Breast epithelium (tissue), 4 donors: ENCODE measurements around the gene TOE1. TPM values are rescaled to one million over a fixed set of nuclear protein-coding genes. Genes with fewer than 3 reads are reported as not detected.
A peak's percentile ranks its signal among the peaks of the same experiment; 100 is the strongest.

ENCODE experiments used
- DNase-seq, 2 donors: peaks; one replicate each; pipeline ENCODE4 v3.0.0-alpha.2; 2019; ENCODE audit warnings: low spot score in 2 of 2
- H3K27ac ChIP-seq, 2 donors: fragments of 200-600 bp; sonication (generic) in 1 of 2; one replicate each; pipeline ENCODE4 v1.5.1; 2016 to 2019; ENCODE audit warnings: mild to moderate bottlenecking in 1 of 2
- H3K27me3 ChIP-seq, 2 donors: fragments of 200-600 bp; sonication (generic) in 1 of 2; one replicate each; pipeline versions ENCODE4 v1.5.1 to v1.6.0; 2017 to 2019; ENCODE audit warnings: control low read depth in 1 of 2, mild to moderate bottlenecking in 1 of 2
- H3K36me3 ChIP-seq: fragments of 200-600 bp; one replicate; pipeline ENCODE4 v1.5.1; 2019
- H3K4me1 ChIP-seq, 2 donors: fragments of 200-600 bp; sonication (generic); one replicate each; pipeline ENCODE4 v1.5.1; 2016 to 2019; ENCODE audit warnings: control low read depth in 1 of 2
- H3K4me3 ChIP-seq, 3 donors: fragments of 200-600 bp; sonication (generic); 1 replicate in 2 of 3; 2 replicates in 1 of 3; pipeline ENCODE4 v1.5.1; 2016 to 2019; ENCODE audit warnings: mild to moderate bottlenecking in 3 of 3, moderate library complexity in 2 of 3
- H3K9me3 ChIP-seq, 2 donors: fragments of 200-600 bp; sonication (generic) in 1 of 2; one replicate each; pipeline ENCODE4 v1.5.1; 2016 to 2019; ENCODE audit warnings: control low read depth in 1 of 2
- CTCF ChIP-seq, 3 donors: fragments of 450-650 bp; IDR thresholded peaks; one replicate each; pipeline ENCODE4 v1.5.1; 2016 to 2017; ENCODE audit warnings: antibody characterized with exemption in 3 of 3, mild to moderate bottlenecking in 3 of 3, moderate library complexity in 3 of 3
- POLR2A ChIP-seq: fragments of 450-650 bp; IDR thresholded peaks from one replicate; pipeline ENCODE4 v1.6.1; 2016; ENCODE audit warnings: antibody characterized with exemption, mild to moderate bottlenecking, moderate library complexity
- POLR2AphosphoS5 ChIP-seq, 3 donors: sonication (generic); formaldehyde crosslinking; IDR thresholded peaks; one replicate each; pipeline ENCODE4 v1.6.1; 2017; ENCODE audit warnings: antibody characterized with exemption in 3 of 3
- intact Hi-C: fragments of 100-400 bp; cut with DNase I; formaldehyde crosslinking; loops from one replicate; pipeline ENCODE4 v1.15.1; 2023; ENCODE audit warnings: low total_unique reads
- total RNA-seq, 3 donors: library from RNA; depleted of rRNA; stranded (reverse); fragments of >200 nt; gene quantifications; one replicate each; pipeline ENCODE4 v1.1.0, GENCODE V29; 2016

TOE1 gene
- total RNA-seq, 3 donors from 2014 or later = 8.6 to 21.2 (median 11.1) TPM

GRCh38 chr1:45348020-45348419 lies 8.1 kb downstream of the TOE1 start:
- Histone ChIP-seq H3K27ac (peak overlapping the region; percentile 80 to 81), H3K27me3 (no peaks in the 10 kb centered on the region), H3K4me3 (no peak overlapping the region), H3K9me3 (no peaks in the 10 kb centered on the region), H3K36me3 (no peaks in the 10 kb centered on the region), H3K4me1 (no peaks in the 10 kb centered on the region)
- TF ChIP-seq POLR2A = no peak
- no peak for TF ChIP-seq CTCF (IDR thresholded peaks at IDR 0.05)
- TF ChIP-seq POLR2AphosphoS5 (IDR thresholded peaks at IDR 0.05) = no peak
- DNase-seq = no peak
- intact Hi-C loops = no loop called here

- no peak for TF ChIP-seq POLR2A
- TF ChIP-seq POLR2AphosphoS5 (IDR thresholded peaks at IDR 0.05) = no peak
- Histone ChIP-seq H3K27ac (peak overlapping the region; percentile 80 to 81), H3K36me3 (no peaks in the 10 kb centered on the region), H3K4me1 (no peaks in the 10 kb centered on the region), H3K27me3 (no peaks in the 10 kb centered on the region), H3K4me3 (no peak overlapping the region), H3K9me3 (no peaks in the 10 kb centered on the region)
- DNase-seq = no peak
- intact Hi-C loops = no loop called here
Observed at GRCh38 chr1:45348609-45348965, 8.6 kb downstream of the TOE1 start.

GRCh38 chr1:45348966-45349677 lies 9.2 kb downstream of the TOE1 start:
- no peak for TF ChIP-seq CTCF (IDR thresholded peaks at IDR 0.05)
- no peak for TF ChIP-seq POLR2A
- TF ChIP-seq POLR2AphosphoS5 (IDR thresholded peaks at IDR 0.05) = no peak
- DNase-seq = peak in 1 of 2 donors; percentile 56
- intact Hi-C loops = no loop called here
- Histone ChIP-seq H3K27ac (peak overlapping the region; percentile 80 to 81), H3K4me3 (no peak overlapping the region), H3K27me3 (no peaks in the 10 kb centered on the region), H3K36me3 (no peaks in the 10 kb centered on the region), H3K9me3 (no peaks in the 10 kb centered on the region), H3K4me1 (no peaks in the 10 kb centered on the region)

GRCh38 chr1:45351508-45351907 lies 11.5 kb downstream of the TOE1 start:
- Histone ChIP-seq H3K27ac (no peak overlapping the region), H3K27me3 (no peaks in the 10 kb centered on the region), H3K4me3 (no peak overlapping the region), H3K4me1 (no peaks in the 10 kb centered on the region), H3K36me3 (no peaks in the 10 kb centered on the region), H3K9me3 (no peaks in the 10 kb centered on the region)
- intact Hi-C loops = loop anchor here (10.0 kb wide), 1 partner anchor 143 kb away; the partner anchor contains the start of gene TESK2
- TF ChIP-seq POLR2AphosphoS5 (IDR thresholded peaks at IDR 0.05) (no peak), CTCF (IDR thresholded peaks at IDR 0.05) (no peak), POLR2A (no peak)
- DNase-seq = no peak

- no peaks in the 10 kb centered on the region for H3K27me3 ChIP-seq
- no peaks in the 10 kb centered on the region for H3K9me3 ChIP-seq
- H3K4me3 ChIP-seq = no peak overlapping the region
- TF ChIP-seq CTCF (IDR thresholded peaks at IDR 0.05) = no peak
- no peak for DNase-seq
- intact Hi-C loops = loop anchor here (10.0 kb wide), 1 partner anchor 141 kb away; the partner anchor contains the start of gene TESK2
- no peaks in the 10 kb centered on the region for H3K36me3 ChIP-seq
- no peak overlapping the region for H3K27ac ChIP-seq
- H3K4me1 ChIP-seq = no peaks in the 10 kb centered on the region
Observed at GRCh38 chr1:45353685-45354084, 13.7 kb downstream of the TOE1 start.
